HFFc6 (cell line): ENCODE measurements around the gene FN3KRP. TPM values are rescaled to one million over a fixed set of nuclear protein-coding genes. Genes with fewer than 3 reads are reported as not detected.

Experiments used
- DNase-seq: peaks from one replicate; pipeline ENCODE4 v3.0.0-alpha.2; 2018
- H3K27ac Mint-ChIP-seq: 2 replicates; pipeline ENCODE4 v1.8.0; 2020; ENCODE audit warnings: mild to moderate bottlenecking, mixed read lengths
- H3K27me3 Mint-ChIP-seq: 2 replicates; pipeline ENCODE4 v1.8.0; 2021; ENCODE audit warnings: mild to moderate bottlenecking, moderate library complexity, mixed read lengths; ENCODE audit not compliant: insufficient read depth
- H3K36me3 Mint-ChIP-seq: 2 replicates; pipeline ENCODE4 v1.8.0; 2021; ENCODE audit warnings: low read depth, mixed read lengths
- H3K4me1 Mint-ChIP-seq: 2 replicates; pipeline ENCODE4 v1.8.0; 2020; ENCODE audit warnings: low read depth, mixed read lengths
- H3K4me3 Mint-ChIP-seq: 2 replicates; pipeline ENCODE4 v1.8.0; 2020; ENCODE audit warnings: mild to moderate bottlenecking, moderate library complexity, mixed read lengths
- H3K9me3 Mint-ChIP-seq: 2 replicates; pipeline ENCODE4 v1.8.0; 2020; ENCODE audit warnings: mild to moderate bottlenecking, mixed read lengths
- CTCF ChIP-seq: fragments of 200-600 bp; sonication (generic); IDR thresholded peaks from 2 replicates; pipeline ENCODE4 v1.5.0; 2021; ENCODE audit warnings: antibody characterized with exemption, mild to moderate bottlenecking
- total RNA-seq, 6 experiments: library from RNA; stranded (reverse); fragmentation: NEBNext Ultra II Directional; extraction: Animal tissue kit (Norgen Biotek cat#: 25700); gene quantifications; 2 replicates in 1 of 6; 3 replicates in 5 of 6; pipeline ENCODE4 v1.2.3, GENCODE V29; 2021

Gene FN3KRP
- total RNA-seq, 6 experiments from 2014 or later, result 27.7 to 36.3 (median 33.7) TPM

DNA sequence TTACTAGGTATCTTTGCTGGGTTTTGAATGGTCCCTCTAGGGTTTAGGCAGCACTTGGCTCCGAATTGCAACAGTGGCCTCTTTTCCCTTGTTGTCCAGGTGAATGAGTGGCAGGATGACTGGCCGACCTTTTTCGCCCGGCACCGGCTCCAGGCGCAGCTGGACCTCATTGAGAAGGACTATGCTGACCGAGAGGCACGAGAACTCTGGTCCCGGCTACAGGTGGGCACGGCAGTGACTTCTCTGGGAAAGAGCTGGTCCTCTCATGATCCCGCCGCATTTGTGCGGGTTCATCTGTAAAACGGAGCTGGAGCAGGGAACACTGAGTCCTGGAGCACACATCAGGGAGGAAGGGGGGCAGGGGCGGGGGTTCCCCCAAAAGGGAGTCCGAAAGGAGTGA is 32.2 kb downstream of the FN3KRP start:
- no peak overlapping the region for H3K27ac Mint-ChIP-seq
- H3K9me3 Mint-ChIP-seq, result peaks cover 5% of the 10 kb centered on the region
- no peak for DNase-seq
- H3K36me3 Mint-ChIP-seq, result peaks cover 5% of the 10 kb centered on the region; the same call in 1 of the 2 replicates
- no peak for TF ChIP-seq CTCF
- peaks cover 2% of the 10 kb centered on the region; the same call in 1 of the 2 replicates for H3K27me3 Mint-ChIP-seq
- H3K4me3 Mint-ChIP-seq, result no peak overlapping the region
- peaks cover 11% of the 10 kb centered on the region for H3K4me1 Mint-ChIP-seq

DNA sequence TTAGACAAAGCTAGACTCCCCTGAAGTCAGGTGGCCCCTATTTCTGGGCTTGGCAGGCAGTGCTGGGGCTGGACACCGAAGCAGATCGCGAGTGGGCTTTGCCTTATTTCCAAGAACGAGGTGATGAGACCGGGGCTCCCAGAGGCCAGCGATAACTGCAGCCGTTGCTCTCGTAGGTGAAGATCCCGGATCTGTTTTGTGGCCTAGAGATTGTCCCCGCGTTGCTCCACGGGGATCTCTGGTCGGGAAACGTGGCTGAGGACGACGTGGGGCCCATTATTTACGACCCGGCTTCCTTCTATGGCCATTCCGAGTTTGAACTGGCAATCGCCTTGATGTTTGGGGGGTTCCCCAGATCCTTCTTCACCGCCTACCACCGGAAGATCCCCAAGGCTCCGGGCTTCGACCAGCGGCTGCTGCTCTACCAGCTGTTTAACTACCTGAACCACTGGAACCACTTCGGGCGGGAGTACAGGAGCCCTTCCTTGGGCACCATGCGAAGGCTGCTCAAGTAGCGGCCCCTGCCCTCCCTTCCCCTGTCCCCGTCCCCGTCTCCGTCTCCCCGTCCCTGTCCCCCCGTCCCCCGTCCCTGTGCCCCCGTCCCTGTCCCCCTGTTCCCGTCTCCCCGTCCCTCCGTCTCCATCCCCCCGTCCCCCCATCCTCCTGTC is 33.9 kb downstream of the FN3KRP start:
- no peak for TF ChIP-seq CTCF
- no peak overlapping the region; the same call in 1 of the 2 replicates for H3K4me3 Mint-ChIP-seq
- H3K9me3 Mint-ChIP-seq, result peaks cover 5% of the 10 kb centered on the region
- DNase-seq, result no peak
- H3K4me1 Mint-ChIP-seq, result peaks cover 21% of the 10 kb centered on the region
- peaks cover 5% of the 10 kb centered on the region; the same call in 1 of the 2 replicates for H3K36me3 Mint-ChIP-seq
- no peak overlapping the region for H3K27ac Mint-ChIP-seq
- H3K27me3 Mint-ChIP-seq, result peaks cover 2% of the 10 kb centered on the region; the same call in 1 of the 2 replicates

GRCh38 chr17:82751171-82751570 is 34.7 kb downstream of the FN3KRP start:
- no peak for DNase-seq
- Mint-ChIP-seq H3K27ac (no peak overlapping the region), H3K27me3 (no peaks in the 10 kb centered on the region; the same call in 1 of the 2 replicates), H3K4me1 (peaks cover 21% of the 10 kb centered on the region), H3K36me3 (peaks cover 5% of the 10 kb centered on the region; the same call in 1 of the 2 replicates), H3K4me3 (no peak overlapping the region), H3K9me3 (peaks cover 3% of the 10 kb centered on the region)
- TF ChIP-seq CTCF, result no peak

GRCh38 chr17:82751571-82752370 is 35.3 kb downstream of the FN3KRP start, which contains the start of gene TBCD:
Gene TBCD (plus strand): TSS chr17:82752065. CDS start chr17:82752194, 129 bp downstream.
- peaks cover 5% of the 10 kb centered on the region; the same call in 1 of the 2 replicates for H3K36me3 Mint-ChIP-seq
- H3K9me3 Mint-ChIP-seq, result no peaks in the 10 kb centered on the region
- no peaks in the 10 kb centered on the region; the same call in 1 of the 2 replicates for H3K27me3 Mint-ChIP-seq
- H3K27ac Mint-ChIP-seq, result peak within 1 kb of the TSS; percentile 40; the same call in 1 of the 2 replicates
- DNase-seq, result peak; percentile 69
- H3K4me3 Mint-ChIP-seq, result peak within 1 kb of the TSS; percentile 92
- H3K4me1 Mint-ChIP-seq, result peaks cover 21% of the 10 kb centered on the region
- no peak for TF ChIP-seq CTCF

DNA sequence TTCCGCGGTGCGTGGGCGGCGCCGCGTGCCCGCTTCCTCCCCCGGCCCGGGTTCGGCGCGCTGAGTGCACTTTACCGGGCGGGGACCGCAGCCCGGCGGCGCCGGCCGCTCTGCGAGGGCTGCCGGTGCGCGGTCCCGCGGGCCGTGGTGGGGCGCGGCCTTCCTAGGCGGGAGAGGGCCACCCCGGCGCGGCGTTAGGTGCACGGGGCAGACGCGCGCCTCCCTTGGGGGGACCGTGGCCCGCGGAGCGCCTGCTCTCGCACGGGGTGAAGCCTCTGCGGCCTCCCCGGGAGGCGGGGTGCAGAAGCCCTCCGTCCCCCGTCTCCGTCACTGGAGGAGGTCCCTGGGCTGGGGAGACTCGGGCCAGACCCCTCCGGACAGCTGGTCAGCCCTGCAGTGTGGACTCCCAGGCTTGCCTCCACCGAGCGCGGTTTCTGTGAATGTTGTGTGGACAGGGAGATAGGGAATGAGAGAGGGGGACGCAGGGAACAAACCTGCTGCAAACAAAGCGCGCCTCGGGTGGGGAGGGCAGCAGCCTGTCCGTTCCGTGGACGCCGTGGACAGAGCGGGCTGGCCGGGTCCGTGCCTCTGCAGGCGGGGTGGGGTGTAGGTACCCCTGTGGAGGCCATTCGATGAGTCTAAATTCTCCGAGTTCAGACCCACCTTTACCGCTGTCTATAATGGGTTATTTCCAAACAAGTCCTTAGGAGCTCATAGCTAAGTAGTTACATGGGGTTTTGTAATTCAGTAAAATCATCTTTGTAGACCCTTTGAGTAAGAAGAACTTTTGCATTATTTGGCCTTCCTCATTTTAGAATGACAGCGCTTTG is 36.1 kb downstream of the FN3KRP start:
- Mint-ChIP-seq H3K27ac (peak overlapping the region; percentile 40; the same call in 1 of the 2 replicates), H3K9me3 (no peaks in the 10 kb centered on the region), H3K4me3 (peak overlapping the region; percentile 92), H3K27me3 (no peaks in the 10 kb centered on the region; the same call in 1 of the 2 replicates), H3K4me1 (peaks cover 21% of the 10 kb centered on the region), H3K36me3 (peaks cover 5% of the 10 kb centered on the region; the same call in 1 of the 2 replicates)
- no peak for DNase-seq
- TF ChIP-seq CTCF, result no peak
